Bronchial epithelial cell (primary cell): ENCODE data around the gene PGA3. TPM values are rescaled to one million over a fixed set of nuclear protein-coding genes. Genes with fewer than 3 reads are reported as not detected.
A peak's percentile ranks its signal among the peaks of the same experiment; 100 is the strongest.
"Not testable (repeated sequence)": the region's sequence is repeated elsewhere in the genome, so short reads cannot be mapped to it uniquely, and the experiment has no call there.

Experiments
- DNase-seq: peaks from one replicate; pipeline ENCODE4 v3.0.0-alpha.2; 2010; ENCODE audit warnings: low read depth
- FAIRE-seq: peaks from 2 replicates; lab custom pipeline; 2011; peaks lifted over from hg19 to GRCh38; lab: Jason Lieb, UNC
- H3K27me3 ChIP-seq: 2 replicates; pipeline ENCODE4 v1.5.1; 2011; ENCODE audit warnings: low read length; ENCODE audit not compliant: control insufficient read depth, insufficient read depth
- H3K36me3 ChIP-seq: 2 replicates; pipeline ENCODE4 v1.5.1; 2011; ENCODE audit warnings: low read length; ENCODE audit not compliant: control insufficient read depth, insufficient read depth
- H3K4me3 ChIP-seq: 2 replicates; pipeline ENCODE4 v1.5.1; 2011; ENCODE audit warnings: mild to moderate bottlenecking, low read depth, low read length, control low read depth
- total RNA-seq: library from RNA; depleted of rRNA; stranded (reverse); fragments of >200 nt; gene quantifications from 2 replicates; pipeline ENCODE4 v1.2.1, GENCODE V29; 2014
- TF ChIP-seq, protein P1 (sequence below): IDR thresholded peaks from 2 replicates; pipeline ENCODE4 v1.5.1; 2011; ENCODE audit warnings: mild to moderate bottlenecking, moderate library complexity, low read length, control low read depth, inconsistent platforms; ENCODE audit not compliant: insufficient read depth, severe bottlenecking

PGA3 gene
- total RNA-seq, 1 donor from 2014 or later = not detected

DNA sequence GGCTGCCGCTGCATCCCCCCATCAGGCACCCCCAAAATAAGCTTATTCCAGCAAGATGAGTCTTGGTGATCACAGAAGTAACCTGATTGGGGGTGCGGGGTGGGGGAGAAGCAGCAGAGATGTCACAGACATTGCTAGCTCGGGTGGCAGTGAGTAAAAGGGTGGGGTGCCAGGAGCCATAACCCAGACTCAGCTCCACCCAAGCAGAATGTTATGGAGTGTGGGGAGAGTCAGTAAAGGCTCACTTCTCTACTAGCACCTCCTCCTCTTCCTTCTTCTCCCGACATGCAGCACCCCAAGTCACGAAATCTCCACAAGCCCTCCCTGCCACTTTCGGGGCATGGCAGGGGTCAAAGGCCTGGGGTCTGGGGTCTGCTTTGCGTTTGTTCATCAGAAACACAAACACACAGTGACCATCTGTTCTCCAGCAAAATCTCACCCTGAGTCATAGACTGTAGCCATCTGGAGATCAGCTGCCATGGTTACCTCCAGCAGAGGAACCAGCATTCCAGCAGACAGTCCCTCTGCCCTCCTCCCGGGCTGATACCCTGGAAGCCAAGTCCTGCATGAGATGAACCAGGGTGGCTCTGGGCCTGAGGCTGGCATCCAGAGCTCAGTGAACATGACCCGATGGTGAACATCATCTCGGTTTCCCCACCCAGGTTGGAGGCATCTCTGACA, 42.1 kb downstream of the PGA3 start:
- not testable (repeated sequence) for H3K36me3 ChIP-seq, DNase-seq, FAIRE-seq, H3K4me3 ChIP-seq, H3K27me3 ChIP-seq

DNA sequence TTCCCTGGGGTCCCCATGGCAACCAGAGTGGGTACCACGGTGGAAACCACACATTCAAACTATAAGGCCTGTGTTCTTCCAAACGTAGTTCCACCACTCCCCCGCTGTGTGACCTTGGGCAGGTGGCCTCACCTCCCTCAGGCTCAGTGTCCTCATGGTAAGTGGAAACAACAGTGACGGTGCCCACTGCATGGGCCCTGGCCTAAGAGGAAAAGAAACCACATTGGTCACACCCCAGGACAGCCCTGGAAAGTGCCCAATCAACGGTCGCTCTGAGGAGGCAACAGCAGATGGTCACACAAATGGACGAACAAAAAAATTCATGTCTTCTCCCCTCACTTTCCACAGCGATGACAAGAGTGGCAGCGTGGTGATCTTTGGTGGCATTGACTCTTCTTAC, 44.8 kb downstream of the PGA3 start:
- not testable (repeated sequence) for DNase-seq, H3K27me3 ChIP-seq, FAIRE-seq, H3K4me3 ChIP-seq, H3K36me3 ChIP-seq

GRCh38 chr11:61249201-61249600, 45.9 kb downstream of the PGA3 start:
- not testable (repeated sequence) for FAIRE-seq, DNase-seq, H3K27me3 ChIP-seq, H3K36me3 ChIP-seq, H3K4me3 ChIP-seq

DNA sequence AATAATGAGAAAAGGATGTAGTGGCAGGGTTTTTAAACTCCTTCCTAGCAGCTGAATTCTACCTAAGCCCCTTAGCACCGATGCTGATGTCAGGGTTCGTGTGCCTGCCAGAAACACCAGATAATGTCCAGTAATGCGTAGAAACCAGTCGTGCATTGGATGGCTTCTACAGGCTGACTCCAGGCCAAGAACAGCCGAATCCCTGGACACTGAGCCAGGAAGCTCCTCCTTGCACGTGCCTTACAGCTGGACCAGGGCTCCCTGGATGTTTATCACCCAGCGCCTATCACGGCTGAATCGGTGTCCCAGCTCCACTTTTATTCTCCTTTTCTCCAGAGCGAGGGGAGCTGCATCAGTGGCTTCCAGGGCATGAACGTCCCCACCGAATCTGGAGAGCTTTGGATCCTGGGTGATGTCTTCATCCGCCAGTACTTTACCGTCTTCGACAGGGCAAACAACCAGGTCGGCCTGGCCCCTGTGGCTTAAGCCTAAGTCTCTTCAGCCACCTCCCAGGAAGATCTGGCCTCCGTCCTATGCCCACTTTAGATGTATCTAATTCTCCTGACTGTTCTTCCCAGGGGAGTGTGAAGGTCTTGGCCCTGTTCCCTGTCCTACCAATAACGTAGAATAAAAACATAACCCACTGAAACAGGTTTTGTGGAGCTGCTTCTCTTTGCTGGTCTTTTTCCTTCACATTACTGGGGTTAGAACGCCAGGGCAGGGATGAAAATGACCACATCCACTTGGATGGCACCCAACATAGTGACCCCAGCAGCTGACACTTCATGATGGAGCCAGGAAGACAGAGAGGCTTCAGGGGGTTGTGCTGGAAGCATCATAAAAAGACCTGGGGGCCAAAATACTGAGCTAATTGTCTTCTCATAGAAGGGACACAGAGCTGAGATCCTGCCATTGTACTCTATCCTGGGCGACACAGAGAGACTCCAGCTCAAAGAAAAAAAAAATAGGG, 47.8 kb downstream of the PGA3 start:
- not testable (repeated sequence) for H3K36me3 ChIP-seq, H3K27me3 ChIP-seq, H3K4me3 ChIP-seq, DNase-seq, FAIRE-seq

DNA sequence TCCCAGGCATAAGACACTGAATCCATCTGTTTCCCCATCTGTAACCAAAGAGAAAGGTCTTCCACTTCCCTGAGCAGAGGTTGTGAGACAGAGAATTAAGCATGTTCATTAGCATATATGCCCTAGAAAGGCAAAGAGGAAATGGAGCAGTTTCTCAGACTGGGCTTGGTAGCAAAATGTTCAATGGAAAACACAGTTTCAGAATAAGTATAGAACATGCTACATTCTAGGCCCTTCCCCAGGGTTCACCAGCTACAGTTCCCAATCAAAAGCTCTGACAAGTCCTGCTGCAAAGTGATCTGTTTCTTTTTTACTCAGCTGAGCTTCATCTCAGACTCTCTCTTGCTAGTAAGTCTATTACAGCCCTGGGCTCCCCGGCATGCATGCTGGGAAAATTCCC, 49.0 kb downstream of the PGA3 start:
- DNase-seq, H3K27me3 ChIP-seq, FAIRE-seq, H3K36me3 ChIP-seq, H3K4me3 ChIP-seq: not testable (repeated sequence)

DNA sequence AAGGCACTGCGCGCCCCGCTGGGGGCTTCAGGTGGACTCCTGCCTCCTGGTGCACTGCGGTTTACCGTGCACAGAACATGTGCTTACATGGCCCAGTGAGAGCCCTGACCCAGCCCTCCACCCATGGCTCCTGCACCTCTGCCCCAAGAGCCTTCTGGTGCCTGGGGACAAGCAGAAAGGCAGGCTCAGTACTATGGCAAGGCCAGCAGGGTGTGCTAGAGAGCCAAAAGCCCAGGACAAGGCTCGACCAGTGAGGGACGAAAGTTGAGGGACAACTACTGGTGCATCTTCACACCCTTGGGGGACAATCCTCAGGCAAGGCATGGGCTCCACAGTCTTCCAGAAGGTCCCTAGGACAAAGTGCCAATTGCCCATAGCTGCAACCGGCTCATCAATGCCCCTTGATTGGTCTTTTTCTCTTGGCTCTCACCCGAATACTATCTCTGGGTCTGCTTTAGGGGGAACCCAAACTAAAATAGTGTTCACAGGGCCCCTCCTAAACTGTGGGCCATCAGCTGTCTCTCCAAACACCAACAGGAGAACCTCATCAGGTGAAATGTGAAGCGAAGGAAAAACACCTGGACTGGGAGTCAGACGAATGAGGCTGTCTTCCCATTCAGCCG, 51.2 kb downstream of the PGA3 start:
- peak; percentile 62 for DNase-seq

GRCh38 chr11:61256710-61257482, 53.6 kb downstream of the PGA3 start:
- FAIRE-seq (no peak), DNase-seq (no peak)
- H3K36me3 ChIP-seq = no peaks in the 10 kb centered on the region
- H3K27me3 ChIP-seq = no peaks in the 10 kb centered on the region
- TF ChIP-seq, protein P1, sequence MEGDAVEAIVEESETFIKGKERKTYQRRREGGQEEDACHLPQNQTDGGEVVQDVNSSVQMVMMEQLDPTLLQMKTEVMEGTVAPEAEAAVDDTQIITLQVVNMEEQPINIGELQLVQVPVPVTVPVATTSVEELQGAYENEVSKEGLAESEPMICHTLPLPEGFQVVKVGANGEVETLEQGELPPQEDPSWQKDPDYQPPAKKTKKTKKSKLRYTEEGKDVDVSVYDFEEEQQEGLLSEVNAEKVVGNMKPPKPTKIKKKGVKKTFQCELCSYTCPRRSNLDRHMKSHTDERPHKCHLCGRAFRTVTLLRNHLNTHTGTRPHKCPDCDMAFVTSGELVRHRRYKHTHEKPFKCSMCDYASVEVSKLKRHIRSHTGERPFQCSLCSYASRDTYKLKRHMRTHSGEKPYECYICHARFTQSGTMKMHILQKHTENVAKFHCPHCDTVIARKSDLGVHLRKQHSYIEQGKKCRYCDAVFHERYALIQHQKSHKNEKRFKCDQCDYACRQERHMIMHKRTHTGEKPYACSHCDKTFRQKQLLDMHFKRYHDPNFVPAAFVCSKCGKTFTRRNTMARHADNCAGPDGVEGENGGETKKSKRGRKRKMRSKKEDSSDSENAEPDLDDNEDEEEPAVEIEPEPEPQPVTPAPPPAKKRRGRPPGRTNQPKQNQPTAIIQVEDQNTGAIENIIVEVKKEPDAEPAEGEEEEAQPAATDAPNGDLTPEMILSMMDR = no peak
- no peak overlapping the region for H3K4me3 ChIP-seq

More for the DNA sequence above, 51.2 kb downstream of the PGA3 start:
- Histone ChIP-seq H3K36me3 (no peaks in the 10 kb centered on the region), H3K4me3 (no peak overlapping the region), H3K27me3 (no peaks in the 10 kb centered on the region)
- no peak for FAIRE-seq
- TF ChIP-seq, protein P1 = peak; percentile 98
